ENCODE measurements around the gene CYTH1. TPM values are rescaled to one million over a fixed set of nuclear protein-coding genes. Genes with fewer than 3 reads are reported as not detected.

The CYTH1 gene
- total RNA-seq, 4 donors from 2014 or later: 42.1 to 86.7 (median 67.5) TPM

- Histone ChIP-seq H3K27me3 (no peaks in the 10 kb centered on the region), H3K4me3 (no peak overlapping the region), H3K4me1 (peaks cover 64 to 100% (median 84%) of the 10 kb centered on the region in 3 donors), H3K36me3 (no peaks in the 10 kb centered on the region), H3K27ac (no peak overlapping the region), H3K9me3 (no peaks in the 10 kb centered on the region)
- TF ChIP-seq CTCF (IDR thresholded peaks at IDR 0.05): no peak
- no peak for TF ChIP-seq POLR2A (IDR thresholded peaks at IDR 0.05)
- DNase-seq: no peak
- WGBS, 2 donors: 65% methylated on average over 4 of the region's 4 CpGs
- intact Hi-C loops (cut with DNase I): no loop called here
Observed at GRCh38 chr17:78719630-78720298, 62.3 kb downstream of the CYTH1 start.

- WGBS, 2 donors: 64 to 69% methylated on average over 4 to 8 of the region's 8 CpGs
- intact Hi-C loops (cut with DNase I): no loop called here
- no peak for TF ChIP-seq POLR2A (IDR thresholded peaks at IDR 0.05)
- no peak for TF ChIP-seq CTCF (IDR thresholded peaks at IDR 0.05)
- no peak for DNase-seq
- Histone ChIP-seq H3K9me3 (no peaks in the 10 kb centered on the region), H3K4me1 (peaks cover 56 to 97% (median 76%) of the 10 kb centered on the region in 3 donors), H3K27ac (peak overlapping the region in 3 of 4 donors; percentile 58 to 72 (median 68)), H3K27me3 (no peaks in the 10 kb centered on the region), H3K4me3 (no peak overlapping the region), H3K36me3 (no peaks in the 10 kb centered on the region)
Observed at GRCh38 chr17:78718575-78719208, 63.4 kb downstream of the CYTH1 start.

- Histone ChIP-seq H3K27ac (peak overlapping the region; percentile 41 to 72 (median 63)), H3K4me3 (peak overlapping the region; percentile 14 to 65 (median 44)), H3K27me3 (no peaks in the 10 kb centered on the region), H3K4me1 (peaks cover 45 to 86% (median 64%) of the 10 kb centered on the region in 3 donors), H3K9me3 (no peaks in the 10 kb centered on the region), H3K36me3 (no peaks in the 10 kb centered on the region)
- intact Hi-C loops (cut with DNase I): no loop called here
- WGBS, 2 donors: 8 to 20% methylated on average over 14 of the region's 14 CpGs
- no peak for DNase-seq
- TF ChIP-seq POLR2A (IDR thresholded peaks at IDR 0.05) (no peak), CTCF (IDR thresholded peaks at IDR 0.05) (no peak)
Observed at GRCh38 chr17:78717431-78717980, 64.6 kb downstream of the CYTH1 start.

GRCh38 chr17:78716814-78717393 is 65.2 kb downstream of the CYTH1 start:
- DNase-seq: no peak
- peaks cover 39 to 86% (median 59%) of the 10 kb centered on the region in 3 donors for H3K4me1 ChIP-seq

More at GRCh38 chr17:78716814-78717393, 65.2 kb downstream of the CYTH1 start:
- H3K36me3 ChIP-seq: no peaks in the 10 kb centered on the region
- intact Hi-C loops (cut with DNase I): no loop called here
- H3K9me3 ChIP-seq: no peaks in the 10 kb centered on the region
- TF ChIP-seq CTCF (IDR thresholded peaks at IDR 0.05): no peak
- TF ChIP-seq POLR2A (IDR thresholded peaks at IDR 0.05): peak in 1 of 4 donors; percentile 17
- H3K4me3 ChIP-seq: peak overlapping the region; percentile 14 to 65 (median 44)
- no peaks in the 10 kb centered on the region for H3K27me3 ChIP-seq
- peak overlapping the region; percentile 41 to 72 (median 63) for H3K27ac ChIP-seq
- 20 to 27% methylated on average over 6 to 13 of the region's 19 CpGs for WGBS, 2 donors
